ENCODE measurements around the gene CCL2.

- TF ChIP-seq CTCF (IDR thresholded peaks at IDR 0.05; ENCODE audit: insufficient read depth, low read depth, low read length) (no peak), EZH2 (IDR thresholded peaks at IDR 0.05; ENCODE audit: insufficient read depth, low read length) (no peak)
Observed at GRCh38 chr17:34259146-34259545, 4.1 kb downstream of the CCL2 start.

Data from astrocyte (in vitro differentiated cells and primary cell).